ENCODE data around the gene TPSB2.
"Not testable (repeated sequence)": the region's sequence is repeated elsewhere in the genome, so short reads cannot be mapped to it uniquely, and the experiment has no call there.

DNA sequence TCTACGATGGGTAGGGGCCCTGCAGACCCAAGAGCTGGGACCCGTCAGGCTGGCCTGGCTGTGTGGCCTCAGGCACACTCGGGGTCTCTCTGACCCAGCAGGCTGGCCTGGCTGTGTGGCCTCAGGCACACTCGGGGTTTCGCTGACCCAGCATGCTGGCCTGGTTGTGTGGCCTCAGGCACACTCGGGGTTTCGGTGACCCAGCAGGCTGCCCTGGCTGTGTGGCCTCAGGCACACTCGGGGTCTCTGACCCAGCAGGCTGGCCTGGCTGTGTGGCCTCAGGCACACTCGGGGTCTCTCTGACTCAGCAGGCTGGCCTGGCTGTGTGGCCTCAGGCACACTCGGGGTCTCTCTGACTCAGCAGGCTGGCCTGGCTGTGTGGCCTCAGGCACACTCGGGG is 39.2 kb downstream of the TPSB2 start:
- TF ChIP-seq CTCF (IDR thresholded peaks at IDR 0.05; ENCODE audit: low read depth, low read length, poor library complexity, severe bottlenecking); EZH2phosphoT487 (IDR thresholded peaks at IDR 0.05; ENCODE audit: borderline replicate concordance, low read length): not testable (repeated sequence)

Measured in DOHH2 (cell line).